Activated CD8-positive, alpha-beta T cell treated with anti-CD3 and anti-CD28 coated beads for 36 hours (primary cell): ENCODE data around the gene ADAT3. TPM values are rescaled to one million over a fixed set of nuclear protein-coding genes. Genes with fewer than 3 reads are reported as not detected.

ENCODE experiments used
- ATAC-seq: fragments of 200-7000 bp; cut with Tn5 transposase; one replicate; pipeline ENCODE4 v1.10.0; 2021; ENCODE audit warnings: mild to moderate bottlenecking, moderate library complexity
- CTCF ChIA-PET: fragments of 350-600 bp; sonication (Branson Sonifier 250); formaldehyde crosslinking; loops from one replicate; lab custom pipeline; 2021; ENCODE audit warnings: antibody characterized with exemption; lab: Charles Lee
- POLR2A ChIA-PET: fragments of 350-600 bp; sonication (Branson Sonifier 250); formaldehyde crosslinking; loops from one replicate; lab custom pipeline; 2021; ENCODE audit warnings: antibody characterized with exemption; lab: Charles Lee
- DNase-seq: peaks from one replicate; pipeline ENCODE4 v3.0.0-alpha.2; 2020
- H3K27ac Mint-ChIP-seq: one replicate; pipeline ENCODE4 v1.8.0; 2021; ENCODE audit warnings: mild to moderate bottlenecking, mixed read lengths
- H3K27me3 Mint-ChIP-seq: one replicate; pipeline ENCODE4 v1.8.0; 2021; ENCODE audit warnings: mixed read lengths
- H3K36me3 Mint-ChIP-seq: one replicate; pipeline ENCODE4 v1.8.0; 2021; ENCODE audit warnings: low read depth, mixed read lengths
- H3K4me1 Mint-ChIP-seq: one replicate; pipeline ENCODE4 v1.8.0; 2021; ENCODE audit warnings: low read depth, mixed read lengths
- H3K4me3 Mint-ChIP-seq: one replicate; pipeline ENCODE4 v1.8.0; 2021; ENCODE audit warnings: mild to moderate bottlenecking, moderate library complexity, mixed read lengths
- H3K9me3 Mint-ChIP-seq: one replicate; pipeline ENCODE4 v1.8.0; 2021; ENCODE audit warnings: mixed read lengths
- intact Hi-C: fragments of 100-400 bp; cut with micrococcal nuclease; formaldehyde crosslinking; loops from one replicate; pipeline ENCODE4 v1.10.0; 2022
- total RNA-seq, 2 experiments: library from RNA; stranded (reverse); gene quantifications; one replicate each; pipeline ENCODE4 v1.2.3, GENCODE V29; 2021
- TF ChIP-seq, protein P1 (sequence below): fragments of 200-600 bp; IDR thresholded peaks from one replicate; pipeline ENCODE4 v1.8.0; 2022; ENCODE audit warnings: antibody characterized with exemption, mild to moderate bottlenecking

ADAT3 gene
- total RNA-seq, 2 experiments from 2014 or later: 5.3 to 6.7 TPM

DNA sequence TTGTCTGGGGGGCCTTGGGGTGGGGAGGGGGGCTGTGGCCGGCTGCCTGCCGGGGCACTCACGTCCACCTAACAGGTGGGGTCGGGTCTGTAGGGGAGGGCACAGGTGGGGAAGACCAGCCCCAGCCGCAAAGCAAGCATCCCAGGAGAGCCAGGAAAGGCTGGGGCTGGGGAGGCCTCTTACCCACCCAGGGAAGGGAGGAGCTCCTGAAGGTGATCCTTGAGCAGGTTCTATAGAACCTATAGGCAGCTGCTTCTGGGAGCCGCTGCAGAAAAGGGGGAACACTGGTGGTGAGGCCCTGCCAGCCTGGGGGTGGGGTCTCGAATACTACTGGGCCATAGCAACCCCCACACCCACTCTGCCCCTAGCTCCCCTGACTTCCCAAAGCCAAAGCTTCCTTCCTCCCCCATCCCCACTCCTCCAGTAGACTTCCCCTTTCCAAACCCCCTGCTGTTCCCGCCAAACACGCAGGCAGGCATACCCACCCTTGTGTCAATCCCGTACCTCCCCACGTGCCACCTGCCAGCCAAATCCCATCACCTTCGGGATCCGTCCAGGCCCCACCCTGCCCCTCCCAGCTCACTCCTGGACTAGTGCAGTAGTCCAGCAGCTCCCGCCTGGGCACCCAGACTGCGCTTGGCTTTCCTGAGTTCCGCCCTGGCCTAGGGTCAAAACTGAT lies 47.4 kb upstream of the ADAT3 start:
- POLR2A ChIA-PET: interaction anchor here (0.6 to 2.1 kb wide), 9 partner anchors 18 to 261 kb away, joined by 3 to 7 read pairs (median 3); partner anchors contain the start of genes ADAT3 and SCAMP4
- TF ChIP-seq, protein P1, sequence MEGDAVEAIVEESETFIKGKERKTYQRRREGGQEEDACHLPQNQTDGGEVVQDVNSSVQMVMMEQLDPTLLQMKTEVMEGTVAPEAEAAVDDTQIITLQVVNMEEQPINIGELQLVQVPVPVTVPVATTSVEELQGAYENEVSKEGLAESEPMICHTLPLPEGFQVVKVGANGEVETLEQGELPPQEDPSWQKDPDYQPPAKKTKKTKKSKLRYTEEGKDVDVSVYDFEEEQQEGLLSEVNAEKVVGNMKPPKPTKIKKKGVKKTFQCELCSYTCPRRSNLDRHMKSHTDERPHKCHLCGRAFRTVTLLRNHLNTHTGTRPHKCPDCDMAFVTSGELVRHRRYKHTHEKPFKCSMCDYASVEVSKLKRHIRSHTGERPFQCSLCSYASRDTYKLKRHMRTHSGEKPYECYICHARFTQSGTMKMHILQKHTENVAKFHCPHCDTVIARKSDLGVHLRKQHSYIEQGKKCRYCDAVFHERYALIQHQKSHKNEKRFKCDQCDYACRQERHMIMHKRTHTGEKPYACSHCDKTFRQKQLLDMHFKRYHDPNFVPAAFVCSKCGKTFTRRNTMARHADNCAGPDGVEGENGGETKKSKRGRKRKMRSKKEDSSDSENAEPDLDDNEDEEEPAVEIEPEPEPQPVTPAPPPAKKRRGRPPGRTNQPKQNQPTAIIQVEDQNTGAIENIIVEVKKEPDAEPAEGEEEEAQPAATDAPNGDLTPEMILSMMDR: no peak
- no peak for ATAC-seq
- Mint-ChIP-seq H3K36me3 (peaks cover 13% of the 10 kb centered on the region), H3K4me3 (peak overlapping the region; percentile 68), H3K9me3 (no peaks in the 10 kb centered on the region), H3K27me3 (no peaks in the 10 kb centered on the region), H3K4me1 (peaks cover 57% of the 10 kb centered on the region), H3K27ac (peak overlapping the region; percentile 79)
- DNase-seq: no peak
- intact Hi-C loops: no loop called here
- CTCF ChIA-PET: interaction anchor here (1.3 to 2.0 kb wide), 2 partner anchors 8 to 31 kb away, joined by 4 to 7 read pairs; partner anchors contain the start of gene REXO1

DNA sequence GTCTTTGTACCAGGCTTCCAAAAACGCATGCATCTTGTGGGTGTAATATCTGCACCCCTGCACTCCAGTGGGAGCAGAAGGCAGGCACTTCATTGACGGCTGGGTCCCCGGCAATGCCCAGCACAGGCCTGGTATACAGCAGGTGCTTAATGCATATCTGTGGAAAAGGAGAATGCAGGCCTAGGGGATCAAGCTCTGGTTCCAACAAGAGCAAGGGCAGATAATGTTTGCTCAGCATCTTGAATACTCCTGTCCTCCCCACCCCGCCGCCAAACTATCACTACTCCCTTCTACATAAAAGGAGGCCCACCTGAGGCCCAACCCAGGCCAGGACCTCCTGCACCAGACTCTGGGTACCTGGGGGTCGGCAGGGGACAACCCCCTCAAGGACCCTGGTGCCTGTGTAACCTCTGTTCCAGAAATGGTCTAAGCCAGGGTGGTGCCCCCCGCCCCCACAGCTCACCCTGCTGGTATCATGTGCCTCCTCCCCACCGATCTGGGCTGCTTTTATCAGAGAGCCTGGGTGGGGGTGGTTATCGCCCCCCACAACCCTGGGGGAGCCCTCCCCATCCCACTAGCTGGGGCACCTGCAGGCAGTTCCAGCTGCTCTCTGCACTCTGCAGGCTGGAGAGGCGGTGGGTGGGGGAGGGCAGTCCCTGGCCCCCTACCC lies 46.7 kb upstream of the ADAT3 start:
- H3K4me3 Mint-ChIP-seq: peak overlapping the region; percentile 68
- ChIA-PET POLR2A (interaction anchor here (0.6 to 1.3 kb wide), 6 partner anchors 17 to 262 kb away, joined by 3 to 5 read pairs (median 3); partner anchors contain the start of gene ABHD17A), CTCF (interaction anchor here (2.0 kb wide), 1 partner anchor 9 kb away, joined by 7 read pairs; the partner anchor contains the start of gene REXO1)
- ATAC-seq (no peak), DNase-seq (peak; percentile 35)
- TF ChIP-seq, protein P1: no peak
- intact Hi-C loops: no loop called here
- H3K4me1 Mint-ChIP-seq: peaks cover 51% of the 10 kb centered on the region
- H3K27me3 Mint-ChIP-seq: no peaks in the 10 kb centered on the region
- H3K27ac Mint-ChIP-seq: peak overlapping the region; percentile 64
- H3K36me3 Mint-ChIP-seq: peaks cover 8% of the 10 kb centered on the region
- H3K9me3 Mint-ChIP-seq: no peaks in the 10 kb centered on the region

DNA sequence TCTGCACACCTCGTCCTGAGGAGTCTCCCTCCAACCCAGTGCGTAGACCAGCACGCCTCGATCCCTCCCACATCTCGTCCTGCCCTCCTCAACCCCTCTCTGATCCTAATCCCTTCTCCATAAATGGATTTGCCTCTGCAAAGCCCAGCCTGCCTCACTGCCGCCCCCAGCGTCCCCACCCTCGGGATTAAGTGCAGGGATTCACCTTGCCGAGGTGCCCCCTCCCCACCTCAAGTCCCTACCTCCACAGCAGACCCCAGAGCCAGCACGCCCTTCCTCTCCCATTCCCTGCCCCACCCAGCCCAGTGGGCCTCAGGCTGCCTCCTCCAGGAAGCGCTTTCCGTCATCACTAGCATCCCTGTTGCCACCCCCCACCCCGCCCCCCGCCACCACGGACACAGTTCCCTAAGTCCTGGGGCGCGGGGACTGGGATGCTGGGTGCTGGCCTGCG lies 45.8 kb upstream of the ADAT3 start:
- Mint-ChIP-seq H3K4me3 (peak overlapping the region; percentile 5), H3K27ac (peak overlapping the region; percentile 76), H3K27me3 (no peaks in the 10 kb centered on the region), H3K9me3 (no peaks in the 10 kb centered on the region), H3K4me1 (peaks cover 48% of the 10 kb centered on the region), H3K36me3 (peaks cover 8% of the 10 kb centered on the region)
- ChIA-PET POLR2A (interaction anchor here (1.1 kb wide), 1 partner anchor 26 kb away, joined by 3 read pairs; the partner anchor contains the start of gene ABHD17A), CTCF (no interaction called here)
- ATAC-seq (no peak), DNase-seq (no peak)
- TF ChIP-seq, protein P1: no peak
- intact Hi-C loops: no loop called here

DNA sequence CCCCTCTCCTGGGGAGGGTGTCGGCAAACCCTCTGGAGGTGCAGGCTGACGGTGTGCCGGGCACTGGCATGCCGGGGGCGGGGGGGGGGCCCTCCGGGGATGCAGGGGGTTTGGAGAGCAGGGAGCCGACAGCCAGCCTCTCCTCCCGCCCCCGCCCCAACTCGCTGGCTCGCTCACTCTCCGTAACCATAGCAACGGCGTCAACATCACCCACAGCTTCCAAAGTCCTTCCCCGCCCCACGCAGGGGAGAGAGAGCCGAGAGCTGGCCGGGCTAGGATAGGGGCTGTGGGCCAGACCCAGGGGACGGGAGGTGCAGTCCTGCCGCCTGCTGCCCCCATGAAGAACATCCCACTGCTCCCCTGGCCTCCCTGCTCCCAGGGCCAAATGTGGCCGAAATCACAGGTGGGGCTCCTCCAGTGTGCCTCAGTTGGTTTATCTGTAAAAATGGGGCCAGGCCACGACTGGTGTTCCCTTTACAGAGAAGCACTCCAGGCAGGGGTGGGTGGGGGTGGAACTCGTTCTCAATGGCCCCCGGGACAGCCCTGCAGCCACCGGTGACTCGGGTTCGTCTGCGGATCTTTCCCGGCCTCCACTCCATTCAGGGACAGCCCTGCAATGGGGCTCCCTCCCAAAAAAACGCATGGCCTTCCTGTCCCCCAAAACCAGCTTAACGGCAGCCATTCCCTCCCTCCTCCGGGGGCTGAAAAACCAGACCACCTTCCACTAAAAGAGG lies 45.0 kb upstream of the ADAT3 start:
- ChIA-PET POLR2A (interaction anchor here (1.1 kb wide), 2 partner anchors 13 to 15 kb away, joined by 3 to 4 read pairs; no protein-coding TSS in a partner anchor), CTCF (no interaction called here)
- TF ChIP-seq, protein P1: no peak
- H3K27ac Mint-ChIP-seq: no peak overlapping the region
- H3K36me3 Mint-ChIP-seq: peaks cover 8% of the 10 kb centered on the region
- peak overlapping the region; percentile 95 for H3K4me3 Mint-ChIP-seq
- DNase-seq (peak; percentile 72), ATAC-seq (no peak)
- H3K9me3 Mint-ChIP-seq: no peaks in the 10 kb centered on the region
- H3K27me3 Mint-ChIP-seq: no peaks in the 10 kb centered on the region
- intact Hi-C loops: no loop called here
- peaks cover 40% of the 10 kb centered on the region for H3K4me1 Mint-ChIP-seq
